ENCODE measurements around the gene NIPAL3.
"Not testable (repeated sequence)": the region's sequence is repeated elsewhere in the genome, so short reads cannot be mapped to it uniquely, and the experiment has no call there.

The NIPAL3 gene

GRCh38 chr1:24457866-24458265 lies 42.3 kb downstream of the NIPAL3 start:
- DNase-seq (ENCODE audit: low read depth in 2 of 2), result no peak

GRCh38 chr1:24459551-24460266 lies 44.1 kb downstream of the NIPAL3 start:
- DNase-seq (ENCODE audit: low read depth in 2 of 2), result no peak

GRCh38 chr1:24462128-24462527 lies 46.5 kb downstream of the NIPAL3 start:
- DNase-seq (ENCODE audit: low read depth in 2 of 2), result not testable (repeated sequence)

- no peak for DNase-seq (ENCODE audit: low read depth in 2 of 2)
Measured at GRCh38 chr1:24463776-24464735, 48.5 kb downstream of the NIPAL3 start.

GRCh38 chr1:24465099-24465498 lies 49.5 kb downstream of the NIPAL3 start:
- no peak for DNase-seq (ENCODE audit: low read depth in 2 of 2)

- no peak for DNase-seq (ENCODE audit: low read depth in 2 of 2)
Measured at GRCh38 chr1:24465638-24466037, 50.0 kb downstream of the NIPAL3 start.

- no peak for DNase-seq (ENCODE audit: low read depth in 2 of 2)
Measured at GRCh38 chr1:24468685-24469316, 53.2 kb downstream of the NIPAL3 start.

GRCh38 chr1:24470592-24470991 lies 55.0 kb downstream of the NIPAL3 start:
- DNase-seq (ENCODE audit: low read depth in 2 of 2), result no peak

- no peak for DNase-seq (ENCODE audit: low read depth in 2 of 2)
Measured at GRCh38 chr1:24472527-24473251, 57.1 kb downstream of the NIPAL3 start.

GRCh38 chr1:24474193-24474592 lies 58.6 kb downstream of the NIPAL3 start:
- DNase-seq (ENCODE audit: low read depth in 2 of 2), result no peak

GRCh38 chr1:24475700-24476099 lies 60.1 kb downstream of the NIPAL3 start:
- no peak for DNase-seq (ENCODE audit: low read depth in 2 of 2)

GRCh38 chr1:24476571-24476970 lies 61.0 kb downstream of the NIPAL3 start:
- DNase-seq (ENCODE audit: low read depth in 2 of 2), result no peak

- no peak for DNase-seq (ENCODE audit: low read depth in 2 of 2)
Measured at GRCh38 chr1:24477309-24477708, 61.7 kb downstream of the NIPAL3 start.

- DNase-seq (ENCODE audit: low read depth in 2 of 2), result no peak
Measured at GRCh38 chr1:24481101-24481500, 65.5 kb downstream of the NIPAL3 start.

- no peak for DNase-seq (ENCODE audit: low read depth in 2 of 2)
Measured at GRCh38 chr1:24481843-24482610, 66.4 kb downstream of the NIPAL3 start.

GRCh38 chr1:24483441-24483840 lies 67.8 kb downstream of the NIPAL3 start:
- DNase-seq (ENCODE audit: low read depth in 2 of 2), result no peak

GRCh38 chr1:24484199-24484598 lies 68.6 kb downstream of the NIPAL3 start:
- DNase-seq (ENCODE audit: low read depth in 2 of 2), result no peak

GRCh38 chr1:24486331-24487065 lies 70.9 kb downstream of the NIPAL3 start:
- no peak for DNase-seq (ENCODE audit: low read depth in 2 of 2)

- no peak for DNase-seq (ENCODE audit: low read depth in 2 of 2)
Measured at GRCh38 chr1:24487455-24487854, 71.9 kb downstream of the NIPAL3 start.

- DNase-seq (ENCODE audit: low read depth in 2 of 2), result peak in 1 of 2 donors; percentile 67
Measured at GRCh38 chr1:24488159-24488558, 72.6 kb downstream of the NIPAL3 start.

All from stimulated activated CD8-positive, alpha-beta memory T cell treated with anti-CD3 and anti-CD28 coated beads, Interleukin-15, amount 100 ng/mL, for 4 hours (primary cell).